Heart left ventricle (tissue), 16 donors: ENCODE results near the gene C17orf78. TPM values are rescaled to one million over a fixed set of nuclear protein-coding genes. Genes with fewer than 3 reads are reported as not detected.

Experiments used
- ATAC-seq, 4 donors: fragments of 200-7000 bp; cut with Tn5 transposase; one replicate each; pipeline ENCODE4 v1.9.1; 2020 to 2022; ENCODE audit warnings: moderate library complexity in 4 of 4, mild to moderate bottlenecking in 3 of 4, moderate number of reproducible peaks in 1 of 4
- DNase-seq, 5 donors: peaks; one replicate each; pipeline ENCODE4 v3.0.0-alpha.2; 2020
- H3K27ac ChIP-seq, 12 donors: fragments of 200-600 bp; sonication (generic) in 4 of 12; one replicate each; pipeline versions ENCODE4 v1.5.0 to v1.8.0; 2016 to 2022; ENCODE audit warnings: mild to moderate bottlenecking in 2 of 12
- H3K27me3 ChIP-seq, 9 donors: fragments of 200-600 bp; sonication (generic) in 2 of 9; one replicate each; pipeline versions ENCODE4 v1.5.1 to v1.8.0; 2016 to 2022; ENCODE audit warnings: mild to moderate bottlenecking in 3 of 9
- H3K36me3 ChIP-seq, 9 donors: fragments of 200-600 bp; sonication (generic) in 2 of 9; one replicate each; pipeline versions ENCODE4 v1.5.0 to v1.8.0; 2018 to 2022; ENCODE audit warnings: mild to moderate bottlenecking in 2 of 9
- H3K4me1 ChIP-seq, 12 donors: fragments of 200-600 bp; sonication (generic) in 4 of 12; one replicate each; pipeline versions ENCODE4 v1.5.0 to v1.8.0; 2016 to 2022; ENCODE audit warnings: mild to moderate bottlenecking in 3 of 12
- H3K4me3 ChIP-seq, 12 donors: fragments of 200-600 bp; sonication (generic) in 4 of 12; one replicate each; pipeline versions ENCODE4 v1.5.0 to v1.8.0; 2017 to 2022; ENCODE audit warnings: mild to moderate bottlenecking in 9 of 12, moderate library complexity in 4 of 12
- H3K9me3 ChIP-seq, 12 donors: fragments of 200-600 bp; sonication (generic) in 4 of 12; one replicate each; pipeline versions ENCODE4 v1.5.0 to v1.8.0; 2016 to 2022; ENCODE audit warnings: mild to moderate bottlenecking in 1 of 12
- POLR2A ChIP-seq, 2 donors: fragments of 450-650 bp; IDR thresholded peaks; one replicate each; pipeline ENCODE4 v1.6.1; 2017; ENCODE audit warnings: antibody characterized with exemption in 2 of 2, mild to moderate bottlenecking in 2 of 2, moderate library complexity in 2 of 2
- WGBS, 4 donors: extraction: QIAGEN DNeasy Blood & Tissue Kit in 2 of 4; methylation state at CpG; one replicate each; pipeline versions ENCODE4 v1.1.5 to v1.1.7; 2013 to 2018; 5-methylcytosine and 5-hydroxymethylcytosine counted together
- intact Hi-C, 10 donors: fragments of 100-400 bp; cut with DNase I; formaldehyde crosslinking; loops; one replicate each; pipeline versions ENCODE4 v1.11.1 to v1.14.2; 2022
- polyA plus RNA-seq, 2 donors: library from polyadenylated mRNA; stranded (reverse); fragments of 200-250 nt; gene quantifications; one replicate each; pipeline ENCODE4 v1.2.3, GENCODE V29; 2013
- total RNA-seq, 9 donors: library from RNA; depleted of rRNA in 2 of 9; stranded (reverse); fragments of >200 nt in 2 of 9; fragmentation: NEBNext Ultra II Directional in 3 of 9; extraction: Animal tissue kit (Norgen Biotek cat#: 25700) in 3 of 9; gene quantifications; one replicate each; pipeline versions ENCODE4 v1.1.0 to v1.2.4, GENCODE V29; 2016 to 2023
- TF ChIP-seq, protein P1 (sequence below), 12 donors: fragments of 200-600 bp; sonication (generic) in 4 of 12; IDR thresholded peaks; one replicate each; pipeline versions ENCODE4 v1.5.0 to v1.8.0; 2018 to 2022; ENCODE audit warnings: antibody characterized with exemption in 12 of 12, mild to moderate bottlenecking in 5 of 12
- donor health status: ischemic (EF 13 %, LVEDD 7.1; RV severe dilation, severe dysfunction).
- donor health status: healthy with polysubstance abuse.
- donor health status: DM: no; HTN: yes; CAD: no.
- donor health status: DM: no; HTN: no; CAD: no.
- donor health status: ischemic (EF 25% LVEDD 6.9; RV normal size, moderate dysfunction).
- donor health status: ischemic (EF 25% LVEDD 5.7; RV mildly dilated, moderate dysfunction).
- donor health status: healthy.
- donor health status: DM: yes; HTN: yes; CAD: no.
- donor health status: ischemic (EF 35%, LVEDD 5.7; RV mildly dilated, moderate dysfunction).
- donor health status: nonischemic (EF 11% LVEDD 7.7; RV severe dilation, severe dysfunction).
- donor health status: DM: yes; HTN: yes; CAD: no.
- donor health status: PGD.
- donor health status: ischemic (EF 29% LVEDD 5.4; RV normal size, mild dysfunction).
- donor health status: nonischemic (EF 23%, LVEDD 6.1; RV moderate dilation, normal function).

The C17orf78 gene
- total and polyA plus RNA-seq, 11 donors = not detected

DNA sequence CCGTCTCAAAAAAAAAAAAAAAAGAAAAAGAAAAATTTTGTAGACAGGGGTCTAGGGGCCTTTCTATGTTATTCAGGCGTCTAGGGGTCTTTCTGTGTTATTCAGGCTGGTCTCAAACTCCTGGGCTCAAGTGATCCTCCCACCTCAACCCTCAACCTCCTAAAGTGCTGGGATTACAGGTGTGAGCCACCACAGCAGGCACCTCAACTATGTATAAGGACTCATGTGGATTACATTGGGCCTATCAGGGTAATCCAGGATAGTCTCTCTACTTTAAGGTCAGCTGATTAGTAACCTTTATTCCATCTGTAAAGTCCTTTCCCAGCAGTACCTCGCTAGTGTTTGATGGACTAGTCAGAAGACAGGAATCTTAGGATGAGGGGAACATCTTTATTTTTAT, 53.3 kb downstream of the C17orf78 start:
- DNase-seq (no peak), ATAC-seq (no peak)
- TF ChIP-seq, protein P1, sequence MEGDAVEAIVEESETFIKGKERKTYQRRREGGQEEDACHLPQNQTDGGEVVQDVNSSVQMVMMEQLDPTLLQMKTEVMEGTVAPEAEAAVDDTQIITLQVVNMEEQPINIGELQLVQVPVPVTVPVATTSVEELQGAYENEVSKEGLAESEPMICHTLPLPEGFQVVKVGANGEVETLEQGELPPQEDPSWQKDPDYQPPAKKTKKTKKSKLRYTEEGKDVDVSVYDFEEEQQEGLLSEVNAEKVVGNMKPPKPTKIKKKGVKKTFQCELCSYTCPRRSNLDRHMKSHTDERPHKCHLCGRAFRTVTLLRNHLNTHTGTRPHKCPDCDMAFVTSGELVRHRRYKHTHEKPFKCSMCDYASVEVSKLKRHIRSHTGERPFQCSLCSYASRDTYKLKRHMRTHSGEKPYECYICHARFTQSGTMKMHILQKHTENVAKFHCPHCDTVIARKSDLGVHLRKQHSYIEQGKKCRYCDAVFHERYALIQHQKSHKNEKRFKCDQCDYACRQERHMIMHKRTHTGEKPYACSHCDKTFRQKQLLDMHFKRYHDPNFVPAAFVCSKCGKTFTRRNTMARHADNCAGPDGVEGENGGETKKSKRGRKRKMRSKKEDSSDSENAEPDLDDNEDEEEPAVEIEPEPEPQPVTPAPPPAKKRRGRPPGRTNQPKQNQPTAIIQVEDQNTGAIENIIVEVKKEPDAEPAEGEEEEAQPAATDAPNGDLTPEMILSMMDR (IDR thresholded peaks at IDR 0.05) = no peak
- TF ChIP-seq POLR2A (IDR thresholded peaks at IDR 0.05) = no peak
- Histone ChIP-seq H3K27ac (no peak overlapping the region), H3K27me3 (no peaks in the 10 kb centered on the region), H3K9me3 (no peaks in the 10 kb centered on the region), H3K36me3 (peaks cover 0 to 88% (median 71%) of the 10 kb centered on the region in 9 donors), H3K4me3 (no peak overlapping the region), H3K4me1 (no peaks in the 10 kb centered on the region)
- intact Hi-C loops = no loop called here
- 92 to 99% (median 96%) methylated on average over 3 of the region's 3 CpGs for WGBS, 4 donors

GRCh38 chr17:37429453-37429852, 53.7 kb downstream of the C17orf78 start:
- no peak for TF ChIP-seq POLR2A (IDR thresholded peaks at IDR 0.05)
- TF ChIP-seq, protein P1 (IDR thresholded peaks at IDR 0.05) = no peak
- WGBS, 4 donors = 100% methylated on average over 1 of the region's 1 CpG
- Histone ChIP-seq H3K9me3 (no peaks in the 10 kb centered on the region), H3K27ac (no peak overlapping the region), H3K36me3 (peaks cover 0 to 88% (median 68%) of the 10 kb centered on the region in 9 donors), H3K27me3 (no peaks in the 10 kb centered on the region), H3K4me1 (no peaks in the 10 kb centered on the region), H3K4me3 (no peak overlapping the region)
- DNase-seq = no peak
- intact Hi-C loops = no loop called here
- no peak for ATAC-seq

DNA sequence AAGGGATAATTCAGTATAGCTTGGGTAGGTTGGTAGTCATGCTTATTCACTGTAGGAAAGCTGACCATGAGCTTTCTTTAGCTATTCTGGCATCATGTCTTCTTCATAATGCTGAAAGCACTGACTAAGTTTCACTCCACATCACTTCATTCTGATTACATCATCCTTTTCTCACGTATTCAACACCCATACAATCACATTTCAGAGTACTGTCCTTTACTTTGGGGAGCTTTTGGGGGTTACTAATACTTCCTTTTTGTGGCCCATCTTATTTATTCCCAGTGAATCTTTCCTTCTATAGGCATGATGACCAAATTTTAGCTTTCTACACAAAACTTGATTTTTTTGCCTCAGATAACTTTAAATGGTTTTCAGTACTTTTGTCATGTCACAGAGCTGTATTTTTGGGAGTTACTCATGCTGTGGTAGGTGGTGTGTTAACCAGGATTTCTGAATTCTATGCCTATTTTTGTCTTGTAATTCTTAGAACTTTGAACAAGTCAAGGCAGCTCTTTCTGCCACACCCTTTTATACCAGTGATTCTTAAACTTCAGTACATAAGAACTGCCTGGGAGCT, 54.4 kb downstream of the C17orf78 start:
- Histone ChIP-seq H3K27me3 (no peaks in the 10 kb centered on the region), H3K36me3 (peaks cover 0 to 88% (median 61%) of the 10 kb centered on the region in 9 donors)

DNA sequence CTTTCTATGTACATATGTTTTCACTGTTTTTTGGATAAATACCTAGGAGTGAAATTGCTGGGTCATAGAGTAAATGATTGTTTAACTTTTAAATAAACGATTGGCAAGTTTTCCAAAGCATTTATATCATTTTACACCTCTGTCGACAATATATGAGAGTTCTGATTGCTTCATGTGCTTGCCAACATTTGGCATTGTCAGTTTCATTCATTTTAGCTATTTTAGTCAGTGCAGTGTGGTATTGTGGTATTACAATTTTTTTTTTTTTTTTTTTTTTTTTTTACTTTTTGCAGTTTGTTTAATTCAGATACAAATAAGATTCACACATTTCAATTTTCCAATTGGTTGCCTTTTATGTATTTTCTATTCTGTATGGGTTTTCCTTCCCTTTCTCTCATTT, 56.9 kb downstream of the C17orf78 start:
- no peak for DNase-seq
- Histone ChIP-seq H3K36me3 (peaks cover 0 to 80% (median 46%) of the 10 kb centered on the region in 9 donors), H3K27me3 (no peaks in the 10 kb centered on the region), H3K27ac (no peak overlapping the region), H3K4me3 (no peak overlapping the region), H3K9me3 (no peaks in the 10 kb centered on the region), H3K4me1 (no peaks in the 10 kb centered on the region)
- 94 to 99% (median 96%) methylated on average over 2 of the region's 2 CpGs for WGBS, 4 donors
- TF ChIP-seq, protein P1 (IDR thresholded peaks at IDR 0.05) = no peak
- TF ChIP-seq POLR2A (IDR thresholded peaks at IDR 0.05) = no peak
- ATAC-seq = no peak
- intact Hi-C loops = no loop called here

More for the DNA sequence above, 54.4 kb downstream of the C17orf78 start:
- H3K27ac ChIP-seq = no peak overlapping the region
- H3K9me3 ChIP-seq = no peaks in the 10 kb centered on the region
- TF ChIP-seq, protein P1 (IDR thresholded peaks at IDR 0.05) = no peak
- TF ChIP-seq POLR2A (IDR thresholded peaks at IDR 0.05) = no peak
- no peak overlapping the region for H3K4me3 ChIP-seq
- intact Hi-C loops = no loop called here
- ATAC-seq (no peak), DNase-seq (no peak)
- no peaks in the 10 kb centered on the region for H3K4me1 ChIP-seq
- WGBS, 4 donors = 41 to 61% (median 56%) methylated on average over 1 of the region's 1 CpG
